HEK293 (cell line): ENCODE results near the gene PACRG.

Source experiments
- CTCF ChIA-PET: fragments of 350-600 bp; formaldehyde crosslinking; extraction: SDS; loops from one replicate; lab custom pipeline; 2021; ENCODE audit warnings: antibody characterized with exemption; lab: Yijun Ruan, JAX
- POLR2A ChIA-PET: fragments of 300-600 bp; formaldehyde crosslinking; extraction: SDS; loops from one replicate; lab custom pipeline; 2020; ENCODE audit warnings: antibody characterized with exemption, inconsistent platforms; lab: Yijun Ruan, JAX
- H3K27ac ChIP-seq: fragments of 200-500 bp; sonication (Bioruptor generic); 2 replicates; pipeline ENCODE4 v1.5.1; 2014; ENCODE audit warnings: low read depth, low read length, control low read depth, inconsistent platforms; ENCODE audit errors: extremely low read depth
- H3K36me3 ChIP-seq, 2 experiments: fragments of 200-500 bp in 1 of 2; sonication (Bioruptor generic) in 1 of 2; 1 replicate in 1 of 2; 2 replicates in 1 of 2; pipeline ENCODE4 v1.5.1; 2014 to 2017; ENCODE audit warnings: inconsistent platforms in 2 of 2, low read length in 2 of 2; ENCODE audit not compliant: control insufficient read depth in 2 of 2, insufficient read depth in 1 of 2
- H3K4me1 ChIP-seq: fragments of 200-500 bp; sonication (Bioruptor generic); 2 replicates; pipeline ENCODE4 v1.5.1; 2014; ENCODE audit warnings: mild to moderate bottlenecking, low read length, inconsistent platforms; ENCODE audit not compliant: control insufficient read depth, insufficient read depth
- H3K4me3 ChIP-seq: 2 replicates; pipeline ENCODE4 v1.5.1; 2011; ENCODE audit warnings: low read depth, mild to moderate bottlenecking, control low read depth, low read length, moderate library complexity
- H3K9me3 ChIP-seq: fragments of 200-500 bp; sonication (Bioruptor generic); 2 replicates; pipeline ENCODE4 v1.5.1; 2014; ENCODE audit warnings: low read depth, low read length, inconsistent platforms; ENCODE audit not compliant: control insufficient read depth, insufficient read depth
- BCL6B ChIP-seq: fragments of 450-650 bp; formaldehyde crosslinking; IDR thresholded peaks from 2 replicates; pipeline ENCODE4 v1.5.1; 2017; ENCODE audit warnings: missing biosample characterization, missing genetic modification characterization
- GFI1B ChIP-seq: fragments of 450-650 bp; formaldehyde crosslinking; IDR thresholded peaks from 2 replicates; pipeline ENCODE4 v1.5.1; 2016; ENCODE audit warnings: missing biosample characterization, missing genetic modification characterization
- ZBTB8A ChIP-seq: fragments of 450-650 bp; formaldehyde crosslinking; IDR thresholded peaks from 2 replicates; pipeline ENCODE4 v1.5.1; 2016; ENCODE audit warnings: missing biosample characterization, missing genetic modification characterization
- ZNF114 ChIP-seq: fragments of 450-650 bp; formaldehyde crosslinking; IDR thresholded peaks from 2 replicates; pipeline ENCODE4 v1.5.0; 2017; ENCODE audit warnings: missing biosample characterization, missing genetic modification characterization
- ZNF248 ChIP-seq: fragments of 450-650 bp; formaldehyde crosslinking; IDR thresholded peaks from 2 replicates; pipeline ENCODE4 v1.5.1; 2017; ENCODE audit warnings: missing biosample characterization, missing genetic modification characterization
- ZNF280D ChIP-seq: fragments of 450-650 bp; formaldehyde crosslinking; IDR thresholded peaks from 2 replicates; pipeline ENCODE4 v1.5.1; 2016; ENCODE audit warnings: missing biosample characterization, missing genetic modification characterization
- ZNF391 ChIP-seq: fragments of 450-650 bp; formaldehyde crosslinking; IDR thresholded peaks from 2 replicates; pipeline ENCODE4 v1.5.1; 2016; ENCODE audit warnings: low read depth, missing biosample characterization, missing genetic modification characterization, borderline replicate concordance
- ZNF398 ChIP-seq: fragments of 450-650 bp; formaldehyde crosslinking; IDR thresholded peaks from 2 replicates; pipeline ENCODE4 v1.5.1; 2017; ENCODE audit warnings: missing biosample characterization, missing genetic modification characterization
- ZNF544 ChIP-seq: fragments of 450-650 bp; formaldehyde crosslinking; IDR thresholded peaks from 2 replicates; pipeline ENCODE4 v1.5.0; 2017; ENCODE audit warnings: missing biosample characterization, missing genetic modification characterization
- ZNF585B ChIP-seq: fragments of 450-650 bp; formaldehyde crosslinking; IDR thresholded peaks from 2 replicates; pipeline ENCODE4 v1.5.1; 2016; ENCODE audit warnings: missing biosample characterization, missing genetic modification characterization
- ZNF658 ChIP-seq: fragments of 450-650 bp; formaldehyde crosslinking; IDR thresholded peaks from 2 replicates; pipeline ENCODE4; 2016; ENCODE audit warnings: missing biosample characterization, missing genetic modification characterization
- ZNF704 ChIP-seq: fragments of 450-650 bp; formaldehyde crosslinking; IDR thresholded peaks from 2 replicates; pipeline ENCODE4 v1.5.1; 2016; ENCODE audit warnings: missing biosample characterization, missing genetic modification characterization
- ZNF791 ChIP-seq: fragments of 450-650 bp; formaldehyde crosslinking; IDR thresholded peaks from 2 replicates; pipeline ENCODE4 v1.5.1; 2016; ENCODE audit warnings: missing biosample characterization, missing genetic modification characterization
- ZSCAN16 ChIP-seq: fragments of 450-650 bp; formaldehyde crosslinking; IDR thresholded peaks from 2 replicates; pipeline ENCODE4 v1.5.1; 2016; ENCODE audit warnings: missing biosample characterization, missing genetic modification characterization
- ZSCAN4 ChIP-seq: fragments of 450-650 bp; formaldehyde crosslinking; IDR thresholded peaks from 2 replicates; pipeline ENCODE4 v1.5.1; 2017; ENCODE audit warnings: missing biosample characterization, missing genetic modification characterization

Gene PACRG

DNA sequence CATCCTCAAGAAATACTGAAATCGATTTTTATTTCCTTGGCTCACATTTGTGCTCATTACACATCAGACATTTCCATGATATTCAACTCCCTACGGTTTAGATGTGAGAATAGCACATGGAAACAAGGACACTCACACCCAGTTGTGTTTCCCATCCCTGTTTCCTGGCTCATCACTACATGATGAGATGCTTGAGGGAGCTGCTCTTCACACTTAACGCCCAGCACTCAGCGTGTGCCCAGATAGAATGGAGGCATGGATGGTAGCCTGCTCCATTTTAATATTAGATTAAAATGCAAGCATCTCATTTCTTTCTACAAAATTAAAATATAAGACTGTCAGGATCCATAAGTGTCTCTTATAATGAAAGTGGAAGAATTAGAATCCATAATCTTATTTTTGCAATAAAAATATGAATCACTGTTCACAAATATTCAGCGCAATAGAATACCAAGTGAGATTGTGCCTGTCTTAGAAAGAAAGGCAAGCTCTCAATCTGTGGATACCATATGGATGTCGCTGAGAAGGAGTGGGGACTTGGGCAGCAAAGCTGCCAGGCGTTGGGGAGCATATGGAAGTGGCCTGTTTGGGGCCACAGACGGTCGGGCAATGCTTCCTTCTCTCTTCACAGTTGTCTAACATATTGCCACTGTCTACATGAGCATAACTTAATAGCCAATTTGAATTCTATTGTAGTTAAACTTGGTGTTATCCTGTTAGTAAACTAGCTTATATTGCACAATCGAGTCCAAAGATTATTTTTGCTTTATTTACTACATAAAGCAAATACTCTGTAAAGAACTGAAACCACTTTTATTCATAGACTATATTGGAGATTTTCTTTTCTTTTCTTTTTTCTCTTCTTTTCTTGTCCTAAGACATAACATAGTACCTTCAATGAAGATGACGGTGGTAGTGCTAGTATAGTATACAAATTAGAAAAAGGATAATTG is 479.9 kb downstream of the PACRG start:
- H3K9me3 ChIP-seq, result no peaks in the 10 kb centered on the region
- POLR2A ChIA-PET, result no interaction called here
- H3K4me1 ChIP-seq, result no peaks in the 10 kb centered on the region
- no peak overlapping the region for H3K4me3 ChIP-seq
- CTCF ChIA-PET, result interaction anchor here (0.6 to 0.8 kb wide), 4 partner anchors 9 to 1526 kb away, joined by 3 to 5 read pairs (median 4); no protein-coding TSS in a partner anchor
- H3K36me3 ChIP-seq, result no peaks in the 10 kb centered on the region
- no peak for TF ChIP-seq BCL6B (tag by site-specific recombination)
- TF ChIP-seq ZNF585B (tag by site-specific recombination), result no peak
- no peak for TF ChIP-seq ZNF398 (tag by site-specific recombination)
- TF ChIP-seq ZBTB8A (tag by site-specific recombination), result no peak
- TF ChIP-seq, all 188 proteins: peak for 0
- H3K27ac ChIP-seq, result no peak overlapping the region

- H3K9me3 ChIP-seq, result no peaks in the 10 kb centered on the region
- ChIA-PET CTCF (no interaction called here), POLR2A (no interaction called here)
- no peaks in the 10 kb centered on the region for H3K36me3 ChIP-seq
- TF ChIP-seq ZNF391 (tag by site-specific recombination), result no peak
- no peak for TF ChIP-seq ZNF114
- TF ChIP-seq GFI1B (tag by site-specific recombination), result no peak
- no peak for TF ChIP-seq ZNF704 (tag by site-specific recombination)
- no peak for TF ChIP-seq ZNF280D
- no peak for TF ChIP-seq ZNF544 (tag by site-specific recombination)
- no peak for TF ChIP-seq ZNF398 (tag by site-specific recombination)
- TF ChIP-seq ZNF658, result no peak
- no peak for TF ChIP-seq ZNF791 (tag by site-specific recombination)
- no peak for TF ChIP-seq ZNF248 (tag by site-specific recombination)
- no peak for TF ChIP-seq ZSCAN16 (tag by site-specific recombination)
- TF ChIP-seq ZSCAN4, result no peak
- H3K4me3 ChIP-seq, result no peak overlapping the region
- H3K27ac ChIP-seq, result no peak overlapping the region
- H3K4me1 ChIP-seq, result no peaks in the 10 kb centered on the region
Observed at GRCh38 chr6:163209005-163209404, 481.2 kb downstream of the PACRG start.
